Ascending aorta (tissue), 2 donors: ENCODE measurements around the gene LHFPL3. TPM values are rescaled to one million over a fixed set of nuclear protein-coding genes. Genes with fewer than 3 reads are reported as not detected.

Experiments
- DNase-seq, 2 donors: peaks; one replicate each; pipeline ENCODE4 v3.0.0-alpha.2; 2019; ENCODE audit warnings: low spot score in 2 of 2
- H3K27ac ChIP-seq, 2 donors: fragments of 200-600 bp; sonication (generic); one replicate each; pipeline ENCODE4 v1.5.1; 2016 to 2017; ENCODE audit warnings: mild to moderate bottlenecking in 1 of 2
- H3K27me3 ChIP-seq: fragments of 200-600 bp; sonication (generic); one replicate; pipeline ENCODE4 v1.5.1; 2017
- H3K36me3 ChIP-seq, 2 donors: fragments of 200-600 bp; sonication (generic); one replicate each; pipeline ENCODE4 v1.5.1; 2016
- H3K4me1 ChIP-seq, 2 donors: fragments of 200-600 bp; sonication (generic); one replicate each; pipeline ENCODE4 v1.5.1; 2016 to 2017; ENCODE audit warnings: mild to moderate bottlenecking in 1 of 2
- H3K4me3 ChIP-seq, 2 donors: fragments of 200-600 bp; sonication (generic); one replicate each; pipeline ENCODE4 v1.5.1; 2016 to 2017; ENCODE audit warnings: mild to moderate bottlenecking in 1 of 2
- H3K9me3 ChIP-seq, 2 donors: fragments of 200-600 bp; sonication (generic); one replicate each; pipeline ENCODE4 v1.5.1; 2016
- CTCF ChIP-seq, 3 experiments: fragments of 200-600 bp in 2 of 3; fragments of 450-650 bp in 1 of 3; sonication (generic) in 2 of 3; IDR thresholded peaks; one replicate each; pipeline ENCODE4 v1.5.1; 2016 to 2019; ENCODE audit warnings: antibody characterized with exemption in 3 of 3, mild to moderate bottlenecking in 1 of 3, moderate library complexity in 1 of 3
- intact Hi-C: fragments of 100-400 bp; cut with DNase I; formaldehyde crosslinking; loops from one replicate; pipeline ENCODE4 v1.15.1; 2023
- total RNA-seq: library from RNA; depleted of rRNA; stranded (reverse); fragments of >200 nt; gene quantifications from one replicate; pipeline ENCODE4 v1.1.0, GENCODE V29; 2016

The LHFPL3 gene
- total RNA-seq, 1 donor from 2014 or later, result not detected

- no peaks in the 10 kb centered on the region for H3K27me3 ChIP-seq
- no peak for DNase-seq
- H3K27ac ChIP-seq, result no peak overlapping the region
- TF ChIP-seq CTCF (IDR thresholded peaks at IDR 0.05), result no peak
- H3K9me3 ChIP-seq, result no peaks in the 10 kb centered on the region
- intact Hi-C loops, result no loop called here
- no peak overlapping the region for H3K4me3 ChIP-seq
- no peaks in the 10 kb centered on the region for H3K4me1 ChIP-seq
- no peaks in the 10 kb centered on the region for H3K36me3 ChIP-seq
Observed at GRCh38 chr7:104723001-104723400, 394.6 kb downstream of the LHFPL3 start.

GRCh38 chr7:104758504-104758903 is 430.1 kb downstream of the LHFPL3 start:
- TF ChIP-seq CTCF (IDR thresholded peaks at IDR 0.05), result no peak
- DNase-seq, result no peak
- Histone ChIP-seq H3K4me3 (no peak overlapping the region), H3K27ac (no peak overlapping the region), H3K9me3 (no peaks in the 10 kb centered on the region), H3K27me3 (no peaks in the 10 kb centered on the region), H3K4me1 (no peaks in the 10 kb centered on the region), H3K36me3 (no peaks in the 10 kb centered on the region)
- intact Hi-C loops, result no loop called here

- Histone ChIP-seq H3K36me3 (no peaks in the 10 kb centered on the region), H3K4me3 (no peak overlapping the region), H3K9me3 (no peaks in the 10 kb centered on the region), H3K27me3 (no peaks in the 10 kb centered on the region), H3K4me1 (no peaks in the 10 kb centered on the region), H3K27ac (no peak overlapping the region)
- TF ChIP-seq CTCF (IDR thresholded peaks at IDR 0.05), result no peak
- no peak for DNase-seq
- intact Hi-C loops, result no loop called here
Observed at GRCh38 chr7:104761892-104762291, 433.5 kb downstream of the LHFPL3 start.

- intact Hi-C loops, result no loop called here
- no peaks in the 10 kb centered on the region for H3K36me3 ChIP-seq
- H3K4me3 ChIP-seq, result no peak overlapping the region
- DNase-seq, result no peak
- TF ChIP-seq CTCF (IDR thresholded peaks at IDR 0.05), result no peak
- no peak overlapping the region for H3K27ac ChIP-seq
- no peaks in the 10 kb centered on the region for H3K4me1 ChIP-seq
- H3K9me3 ChIP-seq, result no peaks in the 10 kb centered on the region
- no peaks in the 10 kb centered on the region for H3K27me3 ChIP-seq
Observed at GRCh38 chr7:104767113-104767512, 438.7 kb downstream of the LHFPL3 start.

- Histone ChIP-seq H3K27me3 (no peaks in the 10 kb centered on the region), H3K9me3 (no peaks in the 10 kb centered on the region), H3K4me3 (no peak overlapping the region), H3K27ac (no peak overlapping the region), H3K4me1 (no peaks in the 10 kb centered on the region), H3K36me3 (no peaks in the 10 kb centered on the region)
- DNase-seq, result no peak
- intact Hi-C loops, result no loop called here
- no peak for TF ChIP-seq CTCF (IDR thresholded peaks at IDR 0.05)
Observed at GRCh38 chr7:104767826-104768536, 439.6 kb downstream of the LHFPL3 start.
